Lower leg skin (tissue), 4 donors: ENCODE data around the gene GZF1. TPM values are rescaled to one million over a fixed set of nuclear protein-coding genes. Genes with fewer than 3 reads are reported as not detected.

Experiments used
- DNase-seq, 2 donors: peaks; one replicate each; pipeline ENCODE4 v3.0.0-alpha.2; 2019; ENCODE audit warnings: low spot score in 2 of 2
- H3K4me3 ChIP-seq: fragments of 200-600 bp; sonication (generic); 2 replicates; pipeline ENCODE4 v1.5.1; 2017; ENCODE audit warnings: mild to moderate bottlenecking, low read depth; ENCODE audit not compliant: poor library complexity, severe bottlenecking
- POLR2A ChIP-seq, 2 donors: fragments of 450-650 bp; IDR thresholded peaks; one replicate each; pipeline ENCODE4 v1.6.1; 2016 to 2017; ENCODE audit warnings: antibody characterized with exemption in 2 of 2, mild to moderate bottlenecking in 1 of 2, moderate library complexity in 1 of 2
- WGBS, 2 donors: methylation state at CpG; one replicate each; pipeline ENCODE4 v1.1.5; 2018; 5-methylcytosine and 5-hydroxymethylcytosine counted together
- intact Hi-C: fragments of 100-400 bp; cut with DNase I; formaldehyde crosslinking; loops from one replicate; pipeline ENCODE4 v1.15.0; 2023; ENCODE audit warnings: low total_unique reads
- total RNA-seq, 4 donors: library from RNA; depleted of rRNA; stranded (reverse); fragments of >200 nt; gene quantifications; one replicate each; pipeline ENCODE4 v1.1.0, GENCODE V29; 2016
- TF ChIP-seq, protein P1 (sequence below), 3 donors: fragments of 450-650 bp; IDR thresholded peaks; one replicate each; pipeline ENCODE4 v1.5.1; 2016; ENCODE audit warnings: antibody characterized with exemption in 3 of 3, mild to moderate bottlenecking in 3 of 3, moderate library complexity in 2 of 3

The GZF1 gene
- total RNA-seq, 4 donors from 2014 or later, result 4.4 to 15.1 (median 13.5) TPM

DNA sequence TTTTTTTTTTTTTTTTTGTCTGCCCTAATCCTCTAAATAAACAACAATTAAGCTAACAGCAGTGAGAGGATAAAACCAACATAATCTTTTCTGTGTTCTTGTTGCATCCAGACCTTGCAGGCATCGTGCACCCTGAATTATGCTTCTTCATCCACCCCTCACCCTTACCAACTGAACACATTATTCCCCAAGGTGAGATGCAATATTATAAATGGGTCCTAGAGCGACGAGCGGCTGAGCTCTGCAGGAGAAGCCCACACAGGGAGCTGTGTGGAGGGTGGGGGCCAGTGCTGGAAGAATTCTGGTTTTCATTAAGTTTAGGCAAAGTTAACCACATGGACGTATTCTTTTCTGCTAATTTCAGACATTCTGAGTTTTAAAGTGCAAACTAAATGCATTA lies 43.6 kb upstream of the GZF1 start:
- intact Hi-C loops, result loop anchor here (10.0 kb wide), 1 partner anchor 974 kb away; no protein-coding TSS in a partner anchor
- TF ChIP-seq, protein P1, sequence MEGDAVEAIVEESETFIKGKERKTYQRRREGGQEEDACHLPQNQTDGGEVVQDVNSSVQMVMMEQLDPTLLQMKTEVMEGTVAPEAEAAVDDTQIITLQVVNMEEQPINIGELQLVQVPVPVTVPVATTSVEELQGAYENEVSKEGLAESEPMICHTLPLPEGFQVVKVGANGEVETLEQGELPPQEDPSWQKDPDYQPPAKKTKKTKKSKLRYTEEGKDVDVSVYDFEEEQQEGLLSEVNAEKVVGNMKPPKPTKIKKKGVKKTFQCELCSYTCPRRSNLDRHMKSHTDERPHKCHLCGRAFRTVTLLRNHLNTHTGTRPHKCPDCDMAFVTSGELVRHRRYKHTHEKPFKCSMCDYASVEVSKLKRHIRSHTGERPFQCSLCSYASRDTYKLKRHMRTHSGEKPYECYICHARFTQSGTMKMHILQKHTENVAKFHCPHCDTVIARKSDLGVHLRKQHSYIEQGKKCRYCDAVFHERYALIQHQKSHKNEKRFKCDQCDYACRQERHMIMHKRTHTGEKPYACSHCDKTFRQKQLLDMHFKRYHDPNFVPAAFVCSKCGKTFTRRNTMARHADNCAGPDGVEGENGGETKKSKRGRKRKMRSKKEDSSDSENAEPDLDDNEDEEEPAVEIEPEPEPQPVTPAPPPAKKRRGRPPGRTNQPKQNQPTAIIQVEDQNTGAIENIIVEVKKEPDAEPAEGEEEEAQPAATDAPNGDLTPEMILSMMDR (IDR thresholded peaks at IDR 0.05), result no peak
- TF ChIP-seq POLR2A (IDR thresholded peaks at IDR 0.05), result no peak
- H3K4me3 ChIP-seq, result no peak overlapping the region
- no peak for DNase-seq
- WGBS, 2 donors, result 55 to 61% methylated on average over 5 of the region's 5 CpGs

DNA sequence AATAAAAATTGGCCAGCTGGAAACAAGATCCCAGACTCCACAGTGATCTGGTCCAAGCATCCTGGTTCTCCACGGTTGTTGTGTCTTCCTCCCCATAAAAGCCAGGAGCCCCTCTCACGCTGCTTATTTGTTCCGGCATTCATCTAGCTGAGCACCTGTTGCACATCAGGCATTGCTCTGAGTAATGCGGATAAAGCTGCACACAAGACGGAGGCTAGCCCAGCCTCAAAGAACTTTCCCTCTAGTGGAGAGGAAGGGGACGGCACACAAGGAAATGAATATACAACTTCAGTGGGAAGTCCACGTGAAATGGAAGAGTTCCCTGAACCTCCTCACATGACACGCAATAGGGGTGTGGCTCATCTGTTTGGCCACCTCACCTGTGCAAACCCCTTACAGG lies 41.7 kb upstream of the GZF1 start:
- intact Hi-C loops, result no loop called here
- 69 to 72% methylated on average over 8 of the region's 8 CpGs for WGBS, 2 donors
- no peak overlapping the region for H3K4me3 ChIP-seq
- no peak for DNase-seq
- TF ChIP-seq, protein P1 (IDR thresholded peaks at IDR 0.05), result no peak
- no peak for TF ChIP-seq POLR2A (IDR thresholded peaks at IDR 0.05)

DNA sequence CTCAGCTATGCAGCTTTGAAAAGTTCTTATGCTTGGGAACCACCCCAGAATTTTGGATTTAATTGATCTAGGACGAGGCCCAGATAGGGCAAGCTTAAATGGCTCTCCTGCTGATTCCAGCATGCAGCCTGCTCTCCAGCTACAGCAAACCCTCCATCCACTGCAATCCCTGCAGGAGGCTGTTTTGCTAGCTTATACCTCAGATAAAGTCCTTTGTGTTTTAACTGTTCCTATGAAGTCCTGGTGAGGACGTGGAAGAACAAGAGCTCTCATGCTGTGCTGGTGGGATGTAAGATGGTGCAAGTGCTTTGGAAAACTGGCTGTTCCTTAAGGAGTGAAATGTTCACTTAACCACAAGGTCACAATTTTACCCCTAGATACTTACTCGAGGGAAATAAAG lies 36.9 kb upstream of the GZF1 start:
- H3K4me3 ChIP-seq, result no peak overlapping the region
- intact Hi-C loops, result no loop called here
- 85 to 88% methylated on average over 3 of the region's 3 CpGs for WGBS, 2 donors
- DNase-seq, result no peak
- TF ChIP-seq POLR2A (IDR thresholded peaks at IDR 0.05), result no peak
- TF ChIP-seq, protein P1 (IDR thresholded peaks at IDR 0.05), result no peak

DNA sequence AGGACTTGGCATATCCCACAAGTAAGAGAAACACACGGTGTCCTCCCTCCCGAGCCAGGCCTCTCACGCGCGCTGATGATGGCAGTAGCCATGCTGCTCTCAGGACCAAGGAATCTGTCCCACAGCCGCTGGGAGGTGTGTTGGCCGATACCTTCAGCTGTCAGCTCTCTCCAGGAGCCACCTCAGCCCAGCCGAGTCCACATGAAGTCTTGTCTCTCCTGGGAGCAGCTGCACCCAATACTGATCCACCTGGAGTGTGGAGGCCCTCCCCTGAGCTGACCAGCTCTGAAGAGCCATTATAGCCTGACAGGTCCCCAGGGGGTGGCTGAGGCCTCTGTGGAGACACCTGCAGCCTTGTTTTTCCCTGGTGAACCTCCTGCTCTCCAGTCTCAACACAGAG lies 35.2 kb upstream of the GZF1 start:
- no peak overlapping the region for H3K4me3 ChIP-seq
- no peak for DNase-seq
- 88 to 93% methylated on average over 8 of the region's 8 CpGs for WGBS, 2 donors
- TF ChIP-seq POLR2A (IDR thresholded peaks at IDR 0.05), result no peak
- TF ChIP-seq, protein P1 (IDR thresholded peaks at IDR 0.05), result no peak
- intact Hi-C loops, result no loop called here

DNA sequence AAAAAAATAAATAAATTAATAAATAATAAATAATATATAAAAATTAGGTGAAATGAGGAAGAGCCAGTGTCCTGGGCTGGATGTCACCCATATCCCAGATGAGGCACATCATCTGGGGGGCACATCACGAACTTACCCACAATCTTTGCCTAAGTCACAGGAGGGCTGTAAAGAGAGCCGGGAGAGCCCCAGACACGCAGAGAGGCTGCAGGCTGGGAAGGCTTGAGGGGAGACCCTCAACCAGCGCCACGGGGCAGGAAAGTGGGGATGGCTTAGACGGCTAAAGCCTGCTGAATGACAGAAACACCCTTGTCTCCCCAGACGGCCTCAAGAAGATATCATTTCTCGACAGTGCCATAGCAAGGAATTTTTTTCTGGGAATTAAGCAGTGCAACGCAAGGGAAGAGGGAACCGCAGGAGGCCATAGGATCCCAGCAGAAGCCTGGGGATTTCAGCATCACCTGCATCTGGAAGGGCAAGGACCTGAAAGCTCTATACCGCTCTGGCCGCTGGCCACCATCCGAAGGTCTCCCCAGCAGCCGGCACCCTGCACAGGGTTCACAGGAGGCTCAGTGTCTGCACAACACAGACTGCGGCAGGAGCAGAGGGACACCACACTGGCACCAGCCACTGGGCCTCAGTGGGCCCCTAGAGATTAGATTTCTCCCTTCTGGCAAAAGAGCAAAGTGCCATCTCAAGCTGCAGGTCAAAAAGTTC lies 34.2 kb upstream of the GZF1 start:
- WGBS, 2 donors, result 93% methylated on average over 14 to 15 of the region's 15 CpGs
- DNase-seq, result no peak
- TF ChIP-seq POLR2A (IDR thresholded peaks at IDR 0.05), result no peak
- TF ChIP-seq, protein P1 (IDR thresholded peaks at IDR 0.05), result no peak
- H3K4me3 ChIP-seq, result no peak overlapping the region
- intact Hi-C loops, result no loop called here
